ENCODE results near the gene TMEM183A. TPM values are rescaled to one million over a fixed set of nuclear protein-coding genes. Genes with fewer than 3 reads are reported as not detected.

The TMEM183A gene
- total and polyA plus RNA-seq, 7 donors = 17.1 to 33.9 (median 20.9) TPM

DNA sequence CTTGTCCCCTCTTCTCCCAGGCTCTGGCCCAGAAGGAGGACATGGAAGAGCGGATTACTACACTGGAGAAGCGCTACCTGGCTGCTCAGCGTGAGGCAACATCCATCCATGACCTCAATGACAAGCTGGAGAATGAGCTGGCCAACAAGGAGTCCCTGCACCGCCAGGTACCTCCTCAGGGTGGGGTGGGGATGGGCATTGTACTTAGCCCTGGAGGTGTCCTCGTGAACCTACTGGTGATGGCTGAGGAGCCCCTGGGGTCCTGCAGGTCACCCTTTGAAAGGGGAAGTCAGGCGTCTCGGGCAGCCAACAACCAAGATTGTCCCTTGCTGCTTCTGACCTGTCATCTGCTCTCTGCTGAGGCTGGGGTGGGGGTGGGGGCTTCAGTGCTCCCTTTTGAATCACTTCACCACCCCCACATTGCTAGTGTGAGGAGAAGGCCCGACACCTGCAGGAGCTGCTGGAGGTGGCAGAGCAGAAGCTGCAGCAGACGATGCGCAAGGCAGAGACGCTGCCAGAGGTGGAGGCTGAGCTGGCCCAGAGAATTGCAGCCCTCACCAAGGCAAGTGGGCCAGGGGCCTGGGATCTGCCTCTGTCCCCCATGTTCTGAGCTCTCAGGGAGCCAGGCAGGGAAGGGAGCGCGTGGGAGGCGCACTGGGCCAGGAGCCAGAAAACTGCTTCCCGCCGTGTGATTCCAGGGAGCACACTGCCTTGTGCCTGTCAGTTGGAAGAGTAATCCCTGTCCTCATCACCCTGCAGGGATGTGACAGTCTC is 38.8 kb downstream of the TMEM183A start:
- TF ChIP-seq, protein P1, sequence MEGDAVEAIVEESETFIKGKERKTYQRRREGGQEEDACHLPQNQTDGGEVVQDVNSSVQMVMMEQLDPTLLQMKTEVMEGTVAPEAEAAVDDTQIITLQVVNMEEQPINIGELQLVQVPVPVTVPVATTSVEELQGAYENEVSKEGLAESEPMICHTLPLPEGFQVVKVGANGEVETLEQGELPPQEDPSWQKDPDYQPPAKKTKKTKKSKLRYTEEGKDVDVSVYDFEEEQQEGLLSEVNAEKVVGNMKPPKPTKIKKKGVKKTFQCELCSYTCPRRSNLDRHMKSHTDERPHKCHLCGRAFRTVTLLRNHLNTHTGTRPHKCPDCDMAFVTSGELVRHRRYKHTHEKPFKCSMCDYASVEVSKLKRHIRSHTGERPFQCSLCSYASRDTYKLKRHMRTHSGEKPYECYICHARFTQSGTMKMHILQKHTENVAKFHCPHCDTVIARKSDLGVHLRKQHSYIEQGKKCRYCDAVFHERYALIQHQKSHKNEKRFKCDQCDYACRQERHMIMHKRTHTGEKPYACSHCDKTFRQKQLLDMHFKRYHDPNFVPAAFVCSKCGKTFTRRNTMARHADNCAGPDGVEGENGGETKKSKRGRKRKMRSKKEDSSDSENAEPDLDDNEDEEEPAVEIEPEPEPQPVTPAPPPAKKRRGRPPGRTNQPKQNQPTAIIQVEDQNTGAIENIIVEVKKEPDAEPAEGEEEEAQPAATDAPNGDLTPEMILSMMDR (IDR thresholded peaks at IDR 0.05) = no peak
- WGBS, 3 donors = 80 to 89% (median 86%) methylated on average over 16 of the region's 16 CpGs
- Histone ChIP-seq H3K9me3 (no peaks in the 10 kb centered on the region), H3K4me1 (peaks cover 14% of the 10 kb centered on the region), H3K4me3 (no peak overlapping the region), H3K27me3 (ENCODE audit: insufficient read depth in 3 of 3, low read length in 2 of 3) (no peaks in the 10 kb centered on the region), H3K27ac (no peak overlapping the region), H3K36me3 (ENCODE audit: insufficient read depth in 1 of 2, low read depth in 1 of 2) (peaks cover 0 to 82% of the 10 kb centered on the region in 2 donors)
- ATAC-seq (no peak), DNase-seq (no peak)
- intact Hi-C loops (cut with DNase I) = no loop called here

DNA sequence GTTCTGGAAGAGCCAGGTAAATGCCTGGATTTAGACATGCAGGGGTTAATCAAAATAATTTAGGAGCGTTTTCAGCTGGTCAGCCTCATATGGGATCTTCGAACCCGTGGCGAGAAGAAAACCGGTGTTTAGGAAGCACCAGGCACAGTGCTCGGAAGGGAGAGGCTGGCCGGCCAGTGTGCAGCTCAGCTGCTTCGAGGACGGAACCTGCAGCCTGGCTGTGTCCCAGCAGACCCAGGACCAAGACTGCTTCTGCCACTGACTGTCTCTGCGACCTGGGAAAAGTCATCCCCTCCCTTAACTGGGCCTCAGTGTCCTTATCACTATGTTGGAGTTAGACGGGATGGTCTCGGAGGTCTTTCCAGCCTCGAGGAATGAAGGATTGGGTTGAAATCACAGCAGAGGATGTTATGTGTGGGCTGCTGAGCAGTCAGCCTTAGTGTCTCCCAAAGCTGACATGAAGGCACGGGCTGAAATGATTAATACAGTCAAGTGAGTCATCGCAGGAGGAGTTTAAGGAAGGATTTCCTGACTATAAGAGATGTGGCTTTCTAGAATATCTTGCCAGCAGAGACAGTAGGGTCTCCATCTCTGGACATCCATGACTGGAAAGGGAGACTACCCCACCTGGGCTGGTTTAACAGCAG is 39.9 kb downstream of the TMEM183A start:
- ATAC-seq = no peak
- WGBS, 3 donors = 67 to 74% (median 68%) methylated on average over 15 of the region's 15 CpGs
- peaks cover 10% of the 10 kb centered on the region for H3K4me1 ChIP-seq

DNA sequence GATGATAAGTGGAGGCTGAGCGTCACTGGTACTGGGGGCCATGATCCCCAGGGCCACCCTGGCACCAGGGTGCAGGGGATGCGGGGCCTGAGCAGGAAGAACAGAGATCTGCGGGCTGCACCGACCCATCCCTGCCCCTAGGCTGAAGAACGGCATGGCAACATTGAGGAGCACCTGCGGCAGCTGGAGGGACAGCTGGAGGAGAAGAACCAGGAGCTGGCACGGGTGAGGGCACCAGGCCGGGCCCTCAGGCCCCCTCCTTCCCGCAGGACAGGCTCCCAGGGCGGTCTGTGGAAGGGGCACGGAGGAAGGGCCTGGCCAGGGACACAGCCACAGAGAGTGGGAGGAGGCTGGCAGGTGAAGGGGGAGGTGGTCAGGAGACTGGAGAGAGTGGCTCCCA is 40.9 kb downstream of the TMEM183A start:
- Histone ChIP-seq H3K9me3 (no peaks in the 10 kb centered on the region), H3K4me1 (peaks cover 7% of the 10 kb centered on the region), H3K27me3 (ENCODE audit: insufficient read depth in 3 of 3, low read length in 2 of 3) (no peaks in the 10 kb centered on the region), H3K36me3 (ENCODE audit: insufficient read depth in 1 of 2, low read depth in 1 of 2) (peaks cover 0 to 83% of the 10 kb centered on the region in 2 donors), H3K4me3 (no peak overlapping the region), H3K27ac (no peak overlapping the region)
- 82 to 93% (median 84%) methylated on average over 11 of the region's 11 CpGs for WGBS, 3 donors
- intact Hi-C loops (cut with DNase I) = no loop called here
- ATAC-seq (no peak), DNase-seq (no peak)
- TF ChIP-seq, protein P1 (IDR thresholded peaks at IDR 0.05) = no peak

More for the DNA sequence above, 39.9 kb downstream of the TMEM183A start:
- no peaks in the 10 kb centered on the region for H3K27me3 ChIP-seq (ENCODE audit: insufficient read depth in 3 of 3, low read length in 2 of 3)
- no peak for DNase-seq
- intact Hi-C loops (cut with DNase I) = no loop called here
- H3K4me3 ChIP-seq = no peak overlapping the region
- H3K36me3 ChIP-seq (ENCODE audit: insufficient read depth in 1 of 2, low read depth in 1 of 2) = peaks cover 0 to 85% of the 10 kb centered on the region in 2 donors
- no peak overlapping the region for H3K27ac ChIP-seq
- no peaks in the 10 kb centered on the region for H3K9me3 ChIP-seq
- TF ChIP-seq, protein P1 (IDR thresholded peaks at IDR 0.05) = no peak

DNA sequence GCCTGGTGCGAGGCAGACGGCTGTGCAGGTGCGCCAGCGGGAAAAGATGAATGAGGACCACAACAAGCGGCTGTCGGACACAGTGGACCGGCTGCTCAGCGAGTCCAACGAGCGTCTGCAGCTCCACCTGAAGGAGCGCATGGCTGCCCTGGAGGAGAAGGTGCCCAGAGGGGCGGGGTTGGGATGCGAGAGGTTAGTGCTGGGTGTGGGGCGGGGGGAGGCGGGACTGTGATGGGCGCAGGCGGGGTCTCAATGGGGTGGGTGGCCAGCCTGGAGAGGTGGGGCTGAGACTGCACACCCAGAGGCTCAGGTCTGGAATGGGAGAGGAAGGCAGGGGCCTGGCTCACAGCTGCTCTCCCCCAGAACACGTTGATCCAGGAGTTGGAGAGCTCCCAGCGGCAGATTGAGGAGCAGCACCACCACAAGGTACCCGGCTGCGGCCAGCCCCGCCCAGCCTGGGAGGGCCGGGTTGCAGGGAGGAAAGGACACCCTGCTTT is 41.4 kb downstream of the TMEM183A start:
- Histone ChIP-seq H3K36me3 (ENCODE audit: insufficient read depth in 1 of 2, low read depth in 1 of 2) (peaks cover 0 to 83% of the 10 kb centered on the region in 2 donors), H3K4me3 (no peak overlapping the region), H3K27ac (no peak overlapping the region), H3K9me3 (no peaks in the 10 kb centered on the region), H3K27me3 (ENCODE audit: insufficient read depth in 3 of 3, low read length in 2 of 3) (no peaks in the 10 kb centered on the region), H3K4me1 (peaks cover 7% of the 10 kb centered on the region)
- ATAC-seq = no peak
- no peak for DNase-seq
- TF ChIP-seq, protein P1 (IDR thresholded peaks at IDR 0.05) = no peak
- intact Hi-C loops (cut with DNase I) = no loop called here
- 86 to 88% (median 87%) methylated on average over 21 to 23 of the region's 23 CpGs for WGBS, 3 donors

Measured in psoas muscle (tissue), 8 donors.